PC-9 (cell line): Measurements from ENCODE around the gene CTRB2. TPM values are rescaled to one million over a fixed set of nuclear protein-coding genes. Genes with fewer than 3 reads are reported as not detected.

Source experiments
- BruUV-seq: library from RNA; stranded (reverse); fragments of 400-500 nt; replicated peaks from 2 replicates; lab custom pipeline; 2021; lab: Mats Ljungman, UMichigan
- CTCF ChIA-PET: fragments of 300-600 bp; sonication (Branson Sonifier 250); formaldehyde crosslinking; loops from one replicate; lab custom pipeline; 2022; ENCODE audit warnings: antibody characterized with exemption; lab: Charles Lee
- POLR2A ChIA-PET: fragments of 300-600 bp; sonication (Branson Sonifier 250); formaldehyde crosslinking; loops from one replicate; lab custom pipeline; 2022; ENCODE audit warnings: antibody characterized with exemption; ENCODE audit not compliant: unreplicated experiment; lab: Charles Lee
- DNase-seq, 2 experiments: peaks; one replicate each; pipeline versions ENCODE4 v3.0.0 to v3.0.0-alpha.2; 2015 to 2022; ENCODE audit warnings: mixed read lengths in 1 of 2
- H2AFZ ChIP-seq: fragments of 200-600 bp; sonication (generic); 2 replicates; pipeline ENCODE4 v1.8.1; 2017; ENCODE audit warnings: antibody characterized with exemption
- H3F3A ChIP-seq: fragments of 200-600 bp; sonication (generic); 2 replicates; pipeline ENCODE4 v1.8.1; 2017; ENCODE audit warnings: antibody characterized with exemption, mild to moderate bottlenecking, low read depth; ENCODE audit not compliant: insufficient read depth
- H3K27ac ChIP-seq: fragments of 200-600 bp; sonication (generic); 2 replicates; pipeline ENCODE4 v1.6.1; 2016; ENCODE audit warnings: mixed run types
- H3K27me3 ChIP-seq: fragments of 200-600 bp; sonication (generic); 2 replicates; pipeline ENCODE4 v1.6.1; 2016; ENCODE audit warnings: low read depth, mixed run types; ENCODE audit not compliant: insufficient read depth
- H3K36me3 ChIP-seq: fragments of 200-600 bp; sonication (generic); 2 replicates; pipeline ENCODE4 v1.6.1; 2016; ENCODE audit warnings: low read depth, mixed run types
- H3K4me1 ChIP-seq: fragments of 200-600 bp; sonication (generic); replicated peaks from 2 replicates; pipeline ENCODE4 v1.6.1; 2016; ENCODE audit warnings: mixed run types; ENCODE audit not compliant: insufficient read depth
- H3K4me2 ChIP-seq: fragments of 200-600 bp; sonication (generic); 2 replicates; pipeline ENCODE4 v1.6.1; 2017; ENCODE audit warnings: mixed run types
- H3K4me3 ChIP-seq: fragments of 200-600 bp; sonication (generic); 2 replicates; pipeline ENCODE4 v1.6.1; 2016; ENCODE audit warnings: mixed run types
- H3K79me2 ChIP-seq: fragments of 200-600 bp; sonication (generic); 2 replicates; pipeline ENCODE4 v1.6.1; 2017; ENCODE audit warnings: low read depth, mixed run types
- H3K9me2 ChIP-seq: fragments of 200-600 bp; sonication (generic); 2 replicates; pipeline ENCODE4 v1.8.1; 2017; ENCODE audit warnings: mild to moderate bottlenecking; ENCODE audit not compliant: insufficient read depth
- H3K9me3 ChIP-seq: fragments of 200-600 bp; sonication (generic); 2 replicates; pipeline ENCODE4 v1.8.1; 2016; ENCODE audit warnings: low read depth; ENCODE audit not compliant: insufficient read depth
- H4K20me1 ChIP-seq: fragments of 200-600 bp; sonication (generic); 2 replicates; pipeline ENCODE4 v1.8.1; 2017; ENCODE audit not compliant: insufficient read depth
- EZH2 ChIP-seq: fragments of 200-600 bp; sonication (generic); IDR thresholded peaks from 2 replicates; pipeline ENCODE4 v1.8.0; 2017; ENCODE audit warnings: antibody characterized with exemption, low read depth
- intact Hi-C: fragments of 100-400 bp; cut with micrococcal nuclease; formaldehyde crosslinking; loops from one replicate; pipeline ENCODE4 v1.10.0; 2022; ENCODE audit not compliant: unreplicated experiment
- total RNA-seq: library from RNA; stranded (reverse); gene quantifications from 2 replicates; pipeline ENCODE4 v1.2.3, GENCODE V29; 2021
- TF ChIP-seq, protein P1 (sequence below): fragments of 200-600 bp; sonication (generic); conservative IDR thresholded peaks from 2 replicates; pipeline ENCODE4 v1.6.1; 2017; ENCODE audit warnings: mixed run types, antibody characterized with exemption, mild to moderate bottlenecking, moderate library complexity

CTRB2 gene
- total RNA-seq, 1 experiment from 2014 or later: not detected

DNA sequence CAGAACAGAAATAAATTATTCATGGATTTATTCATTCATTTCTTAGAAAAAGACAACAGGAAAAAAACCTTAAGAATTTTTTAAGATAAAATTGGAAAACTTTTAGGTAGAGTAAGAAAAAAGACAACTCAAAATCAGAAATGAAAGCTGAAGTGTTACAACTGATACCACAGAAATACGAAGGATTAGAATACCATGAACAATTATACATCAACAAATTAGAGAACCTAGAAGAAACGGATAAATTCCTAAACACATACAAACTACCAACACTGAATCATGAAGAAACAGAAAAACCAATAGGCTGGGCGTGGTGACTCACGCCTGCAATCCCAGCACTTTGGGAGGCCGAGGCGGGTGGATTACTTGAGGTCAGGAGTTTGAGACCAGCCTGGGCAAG lies 27.8 kb downstream of the CTRB2 start:
- H3K36me3 ChIP-seq: no peaks in the 10 kb centered on the region
- H4K20me1 ChIP-seq: no peaks in the 10 kb centered on the region
- CTCF ChIA-PET: no interaction called here
- H3K4me1 ChIP-seq: no peaks in the 10 kb centered on the region
- TF ChIP-seq, protein P1, sequence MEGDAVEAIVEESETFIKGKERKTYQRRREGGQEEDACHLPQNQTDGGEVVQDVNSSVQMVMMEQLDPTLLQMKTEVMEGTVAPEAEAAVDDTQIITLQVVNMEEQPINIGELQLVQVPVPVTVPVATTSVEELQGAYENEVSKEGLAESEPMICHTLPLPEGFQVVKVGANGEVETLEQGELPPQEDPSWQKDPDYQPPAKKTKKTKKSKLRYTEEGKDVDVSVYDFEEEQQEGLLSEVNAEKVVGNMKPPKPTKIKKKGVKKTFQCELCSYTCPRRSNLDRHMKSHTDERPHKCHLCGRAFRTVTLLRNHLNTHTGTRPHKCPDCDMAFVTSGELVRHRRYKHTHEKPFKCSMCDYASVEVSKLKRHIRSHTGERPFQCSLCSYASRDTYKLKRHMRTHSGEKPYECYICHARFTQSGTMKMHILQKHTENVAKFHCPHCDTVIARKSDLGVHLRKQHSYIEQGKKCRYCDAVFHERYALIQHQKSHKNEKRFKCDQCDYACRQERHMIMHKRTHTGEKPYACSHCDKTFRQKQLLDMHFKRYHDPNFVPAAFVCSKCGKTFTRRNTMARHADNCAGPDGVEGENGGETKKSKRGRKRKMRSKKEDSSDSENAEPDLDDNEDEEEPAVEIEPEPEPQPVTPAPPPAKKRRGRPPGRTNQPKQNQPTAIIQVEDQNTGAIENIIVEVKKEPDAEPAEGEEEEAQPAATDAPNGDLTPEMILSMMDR: no peak
- no peak for TF ChIP-seq EZH2
- H3K27ac ChIP-seq: no peak overlapping the region
- no peak overlapping the region for H2AFZ ChIP-seq
- DNase-seq: no peak
- no TSS peak for BruUV-seq
- no peaks in the 10 kb centered on the region; the same call in 1 of the 2 replicates for H3K27me3 ChIP-seq
- POLR2A ChIA-PET: no interaction called here
- no peak overlapping the region for H3K4me2 ChIP-seq
- H3K4me3 ChIP-seq: no peak overlapping the region
- no peaks in the 10 kb centered on the region for H3F3A ChIP-seq
- intact Hi-C loops: no loop called here
- peaks cover 25% of the 10 kb centered on the region; the same call in 1 of the 2 replicates for H3K9me3 ChIP-seq
- no peaks in the 10 kb centered on the region for H3K79me2 ChIP-seq
- H3K9me2 ChIP-seq: no peaks in the 10 kb centered on the region

DNA sequence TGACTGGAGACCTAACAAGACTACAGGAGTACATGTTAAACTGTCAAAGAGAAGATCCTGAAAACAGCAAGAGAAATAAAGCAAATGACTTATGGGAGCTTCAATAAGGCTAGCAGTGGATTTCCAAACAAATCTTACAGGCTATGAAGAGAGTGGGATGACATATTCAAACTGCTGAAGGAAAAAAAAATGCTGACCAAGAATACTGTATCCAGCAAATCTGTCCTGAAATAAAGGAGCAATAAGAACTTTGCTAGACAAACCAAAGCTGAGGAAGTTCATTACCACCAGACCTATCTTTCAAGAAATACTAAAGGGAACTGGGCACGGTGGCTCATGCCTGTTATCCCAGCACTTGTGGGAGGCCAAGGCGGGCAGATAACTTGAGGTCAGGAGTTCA lies 30.0 kb downstream of the CTRB2 start:
- no peaks in the 10 kb centered on the region for H3K36me3 ChIP-seq
- no peaks in the 10 kb centered on the region for H4K20me1 ChIP-seq
- H3K9me2 ChIP-seq: no peaks in the 10 kb centered on the region
- no peak for TF ChIP-seq EZH2
- TF ChIP-seq, protein P1: no peak
- CTCF ChIA-PET: no interaction called here
- BruUV-seq: no TSS peak
- POLR2A ChIA-PET: interaction anchor here (0.6 kb wide), 1 partner anchor 402 kb away, joined by 3 read pairs; the partner anchor contains the start of gene FA2H
- H3K27me3 ChIP-seq: no peaks in the 10 kb centered on the region; the same call in 1 of the 2 replicates
- intact Hi-C loops: no loop called here
- no peak overlapping the region for H3K4me2 ChIP-seq
- DNase-seq: no peak
- H2AFZ ChIP-seq: no peak overlapping the region
- no peaks in the 10 kb centered on the region for H3F3A ChIP-seq
- H3K27ac ChIP-seq: no peak overlapping the region
- no peak overlapping the region for H3K4me3 ChIP-seq
- H3K4me1 ChIP-seq: no peaks in the 10 kb centered on the region
- no peaks in the 10 kb centered on the region for H3K79me2 ChIP-seq
- H3K9me3 ChIP-seq: peaks cover 45% of the 10 kb centered on the region

DNA sequence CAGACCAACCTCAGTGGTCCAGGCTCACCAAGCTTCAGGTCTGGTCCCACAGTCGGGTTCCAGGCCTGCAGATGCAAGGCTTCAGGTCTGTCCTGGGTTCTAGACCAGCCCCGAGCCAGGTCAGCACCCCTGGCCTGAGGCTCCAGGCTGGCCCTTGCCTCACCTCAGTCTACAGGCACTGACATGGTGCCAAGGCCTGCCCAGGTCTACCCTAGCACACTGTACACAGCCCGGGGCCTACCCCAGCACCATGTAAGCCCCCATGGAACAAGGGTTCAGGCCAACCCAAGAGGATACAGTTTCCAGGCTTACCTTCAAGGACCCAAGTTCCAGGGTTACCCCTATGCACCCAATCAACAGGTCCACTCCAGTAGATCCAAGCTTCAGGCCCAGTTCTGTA lies 31.9 kb downstream of the CTRB2 start:
- Histone ChIP-seq H3K27me3 (no peaks in the 10 kb centered on the region), H3K4me2 (no peak overlapping the region), H3K4me3 (no peak overlapping the region), H3F3A (no peaks in the 10 kb centered on the region), H2AFZ (no peak overlapping the region), H3K27ac (no peak overlapping the region), H3K79me2 (no peaks in the 10 kb centered on the region), H3K36me3 (peaks cover 10% of the 10 kb centered on the region; the same call in 1 of the 2 replicates), H4K20me1 (no peaks in the 10 kb centered on the region), H3K9me3 (peaks cover 63% of the 10 kb centered on the region), H3K4me1 (no peaks in the 10 kb centered on the region), H3K9me2 (no peaks in the 10 kb centered on the region)
- no peak for DNase-seq
- intact Hi-C loops: no loop called here
- no TSS peak for BruUV-seq
- TF ChIP-seq EZH2: no peak
- TF ChIP-seq, protein P1: no peak
- CTCF ChIA-PET: no interaction called here
- POLR2A ChIA-PET: no interaction called here
